Dermis lymphatic vessel endothelial cell (primary cell): ENCODE data around the gene PEMT. TPM values are rescaled to one million over a fixed set of nuclear protein-coding genes. Genes with fewer than 3 reads are reported as not detected.

Experiments
- total RNA-seq: library from RNA; depleted of rRNA; stranded (reverse); fragments of >200 nt; gene quantifications from 2 replicates; pipeline ENCODE4 v1.2.1, GENCODE V29; 2014

The PEMT gene
- 15.3 and 17.7 TPM in 2 replicates for total RNA-seq

GRCh38 chr17:17591355-17592298 lies at the start of gene PEMT:
TSS of gene PEMT (minus strand) at chr17:17591708. CDS start at chr17:17591626, 82 bp downstream.

GRCh38 chr17:17496189-17497064 lies 95.1 kb downstream of the PEMT start, which contains the start of gene RASD1:
TSS of gene RASD1 (minus strand) at chr17:17496395. CDS start at chr17:17496181, 214 bp downstream.

GRCh38 chr17:17476865-17477467 lies 114.5 kb downstream of the PEMT start, which contains the start of gene MED9:
TSS of gene MED9 (plus strand) at chr17:17477000. CDS start at chr17:17477042, 42 bp downstream.

Other genes starting within 250 kb of the PEMT start
- 7.4 and 9.1 TPM in 2 replicates for gene MED9, start 114.7 kb downstream of the PEMT start, total RNA-seq
- 2.7 and 3.6 TPM in 2 replicates for gene RASD1, start 95.3 kb downstream of the PEMT start, total RNA-seq
- gene RAI1, start 89.8 kb upstream of the PEMT start, total RNA-seq = 6.3 and 7.7 TPM in 2 replicates
- gene SREBF1, start 245.3 kb upstream of the PEMT start, total RNA-seq = 25.6 and 41.5 TPM in 2 replicates